ENCODE measurements around the gene CLEC2D. TPM values are rescaled to one million over a fixed set of nuclear protein-coding genes. Genes with fewer than 3 reads are reported as not detected.
"Not testable (repeated sequence)": the region's sequence is repeated elsewhere in the genome, so short reads cannot be mapped to it uniquely, and the experiment has no call there.

CLEC2D gene
- polyA plus RNA-seq, 10 donors = 3.0 to 14.4 (median 9.5) TPM

GRCh38 chr12:9725213-9725870 is 55.8 kb downstream of the CLEC2D start:
- DNase-seq = no peak

GRCh38 chr12:9727813-9728212 is 58.3 kb downstream of the CLEC2D start:
- DNase-seq = no peak

- DNase-seq = no peak
Observed at GRCh38 chr12:9729082-9729481, 59.6 kb downstream of the CLEC2D start.

GRCh38 chr12:9730011-9730410 is 60.5 kb downstream of the CLEC2D start:
- no peak for DNase-seq

- DNase-seq = no peak
Observed at GRCh38 chr12:9730591-9730990, 61.1 kb downstream of the CLEC2D start.

GRCh38 chr12:9731393-9731792 is 61.9 kb downstream of the CLEC2D start:
- no peak for DNase-seq

- DNase-seq = no peak
Observed at GRCh38 chr12:9731797-9732196, 62.3 kb downstream of the CLEC2D start.

- DNase-seq = no peak
Observed at GRCh38 chr12:9732921-9733461, 63.5 kb downstream of the CLEC2D start, which contains the start of gene CLECL1. Gene CLECL1 (minus strand): TSS chr12:9733097.

GRCh38 chr12:9735601-9736000 is 66.1 kb downstream of the CLEC2D start:
- no peak for DNase-seq

- no peak for DNase-seq
Observed at GRCh38 chr12:9736936-9737705, 67.6 kb downstream of the CLEC2D start.

- DNase-seq = not testable (repeated sequence)
Observed at GRCh38 chr12:9738905-9739304, 69.4 kb downstream of the CLEC2D start.

GRCh38 chr12:9739404-9740105 is 70.0 kb downstream of the CLEC2D start:
- not testable (repeated sequence) for DNase-seq

- DNase-seq = no peak
Observed at GRCh38 chr12:9740106-9740750, 70.7 kb downstream of the CLEC2D start.

- no peak for DNase-seq
Observed at GRCh38 chr12:9741726-9742125, 72.2 kb downstream of the CLEC2D start.

- no peak for DNase-seq
Observed at GRCh38 chr12:9742661-9743060, 73.1 kb downstream of the CLEC2D start.

- no peak for DNase-seq
Observed at GRCh38 chr12:9745199-9745598, 75.7 kb downstream of the CLEC2D start.

Other genes starting within 250 kb of the CLEC2D start
- gene KLRB1, start 61.8 kb upstream of the CLEC2D start, polyA plus RNA-seq (ENCODE audit: insufficient read length in 10 of 10) = 1 to 10 TPM in 4 of 10 donors, under 1 TPM in 6; 0.16 to 6.5 (median 0.76) TPM
- gene CLECL1, start 63.4 kb downstream of the CLEC2D start, polyA plus RNA-seq (ENCODE audit: insufficient read length in 10 of 10) = under 1 TPM in 4 of 10 donors, not detected in 6; 0.23 to 0.50 (median 0.38) TPM
- gene CD69, start 91.2 kb downstream of the CLEC2D start, polyA plus RNA-seq (ENCODE audit: insufficient read length in 10 of 10) = 10 to 100 TPM in 1 of 10 donors, 1 to 10 TPM in 5, under 1 TPM in 4; 0.31 to 25.0 (median 1.2) TPM
- gene KLRF1, start 157.8 kb downstream of the CLEC2D start, polyA plus RNA-seq (ENCODE audit: insufficient read length in 10 of 10) = under 1 TPM in 8 of 10 donors, not detected in 2; 0.22 to 0.67 (median 0.38) TPM
- gene CLEC2B, start 199.6 kb downstream of the CLEC2D start, polyA plus RNA-seq (ENCODE audit: insufficient read length in 10 of 10) = 1 to 10 TPM; 1.3 to 7.2 (median 2.5) TPM
- gene KLRF2, start 211.8 kb downstream of the CLEC2D start, polyA plus RNA-seq (ENCODE audit: insufficient read length in 10 of 10) = not detected

All from muscle of back (tissue), 11 donors.